Activated T-helper 1 cell treated with anti-CD3 and anti-CD28 coated beads, Interleukin-12 subunit alpha, Interleukin-12 subunit beta, Interleukin-2, Interleukin-4 antibody, amounts not matched to agents 30 ng/mL and 10 ng/mL and 1 ng/mL, durations not matched to agents 14 hours and 24 hours and 36 hours (primary cell): Measurements from ENCODE around the gene CLASP1. TPM values are rescaled to one million over a fixed set of nuclear protein-coding genes. Genes with fewer than 3 reads are reported as not detected.

ENCODE experiments used
- DNase-seq: peaks from one replicate; pipeline ENCODE4 v3.0.0; 2021; ENCODE audit warnings: low spot score
- H3K27ac Mint-ChIP-seq: one replicate; pipeline ENCODE4 v1.8.0; 2021; ENCODE audit warnings: mild to moderate bottlenecking, mixed read lengths
- H3K27me3 Mint-ChIP-seq: one replicate; pipeline ENCODE4 v1.8.0; 2022; ENCODE audit warnings: mild to moderate bottlenecking, moderate library complexity, mixed read lengths; ENCODE audit not compliant: insufficient read depth
- H3K36me3 Mint-ChIP-seq: one replicate; pipeline ENCODE4 v1.8.0; 2021; ENCODE audit warnings: low read depth, mixed read lengths
- H3K4me1 Mint-ChIP-seq: one replicate; pipeline ENCODE4 v1.8.0; 2021; ENCODE audit warnings: low read depth, mixed read lengths
- H3K4me3 Mint-ChIP-seq: one replicate; pipeline ENCODE4 v1.8.0; 2021; ENCODE audit warnings: mild to moderate bottlenecking, moderate library complexity, mixed read lengths
- H3K9me3 Mint-ChIP-seq: one replicate; pipeline ENCODE4 v1.8.0; 2021; ENCODE audit warnings: mixed read lengths
- intact Hi-C: fragments of 100-400 bp; cut with micrococcal nuclease; formaldehyde crosslinking; loops from one replicate; pipeline ENCODE4 v1.15.1; 2024
- total RNA-seq: library from RNA; stranded (reverse); gene quantifications from 2 replicates; pipeline ENCODE4 v1.2.3, GENCODE V29; 2022

CLASP1 gene
- total RNA-seq, 1 donor from 2014 or later: 62.6 TPM

DNA sequence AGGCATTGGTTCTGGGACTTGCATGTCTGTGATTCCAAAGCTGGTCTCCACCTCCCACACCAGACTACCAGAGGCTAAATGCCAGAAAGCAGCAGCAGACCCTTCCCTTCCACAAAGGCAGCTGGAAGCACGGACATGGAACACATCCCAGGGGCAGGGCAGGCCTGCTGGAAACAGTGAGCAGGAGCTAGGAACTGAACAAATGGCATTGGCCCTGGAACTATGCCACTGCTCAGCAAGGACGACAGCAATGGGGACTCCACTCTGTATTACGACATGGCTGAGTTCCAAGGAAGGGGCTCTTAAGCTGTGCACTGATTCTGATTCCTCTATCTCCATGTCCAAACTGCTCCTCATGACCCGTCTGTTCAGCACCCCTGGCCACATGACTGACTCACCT, 286.5 kb downstream of the CLASP1 start:
- intact Hi-C loops: no loop called here
- H3K27ac Mint-ChIP-seq: no peak overlapping the region
- no peaks in the 10 kb centered on the region for H3K27me3 Mint-ChIP-seq
- no peak overlapping the region for H3K4me3 Mint-ChIP-seq
- no peaks in the 10 kb centered on the region for H3K9me3 Mint-ChIP-seq
- DNase-seq: no peak
- peaks cover 30% of the 10 kb centered on the region for H3K36me3 Mint-ChIP-seq
- H3K4me1 Mint-ChIP-seq: no peaks in the 10 kb centered on the region

DNA sequence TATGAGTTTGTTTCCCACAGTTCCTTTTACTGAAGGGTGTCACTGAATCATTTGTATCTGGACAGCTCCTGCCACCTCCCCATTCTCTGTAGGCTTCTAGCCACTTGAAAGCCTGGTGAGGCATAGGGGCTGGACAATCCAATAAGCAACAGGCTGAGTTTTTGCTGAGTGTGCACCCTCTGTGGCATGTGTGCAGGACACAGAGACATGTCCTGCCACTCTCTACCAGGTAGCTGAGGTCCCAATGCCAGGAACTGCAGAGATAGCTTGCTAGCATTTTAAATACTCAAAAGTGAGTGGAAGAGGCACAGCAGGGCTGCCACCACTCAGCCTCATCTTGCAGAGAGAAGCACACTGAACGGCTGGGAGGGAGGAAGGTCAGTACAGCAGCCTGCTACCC, 287.0 kb downstream of the CLASP1 start:
- no peak overlapping the region for H3K4me3 Mint-ChIP-seq
- no peaks in the 10 kb centered on the region for H3K9me3 Mint-ChIP-seq
- no peaks in the 10 kb centered on the region for H3K27me3 Mint-ChIP-seq
- no peak overlapping the region for H3K27ac Mint-ChIP-seq
- H3K4me1 Mint-ChIP-seq: no peaks in the 10 kb centered on the region
- intact Hi-C loops: no loop called here
- H3K36me3 Mint-ChIP-seq: peaks cover 30% of the 10 kb centered on the region
- DNase-seq: no peak

DNA sequence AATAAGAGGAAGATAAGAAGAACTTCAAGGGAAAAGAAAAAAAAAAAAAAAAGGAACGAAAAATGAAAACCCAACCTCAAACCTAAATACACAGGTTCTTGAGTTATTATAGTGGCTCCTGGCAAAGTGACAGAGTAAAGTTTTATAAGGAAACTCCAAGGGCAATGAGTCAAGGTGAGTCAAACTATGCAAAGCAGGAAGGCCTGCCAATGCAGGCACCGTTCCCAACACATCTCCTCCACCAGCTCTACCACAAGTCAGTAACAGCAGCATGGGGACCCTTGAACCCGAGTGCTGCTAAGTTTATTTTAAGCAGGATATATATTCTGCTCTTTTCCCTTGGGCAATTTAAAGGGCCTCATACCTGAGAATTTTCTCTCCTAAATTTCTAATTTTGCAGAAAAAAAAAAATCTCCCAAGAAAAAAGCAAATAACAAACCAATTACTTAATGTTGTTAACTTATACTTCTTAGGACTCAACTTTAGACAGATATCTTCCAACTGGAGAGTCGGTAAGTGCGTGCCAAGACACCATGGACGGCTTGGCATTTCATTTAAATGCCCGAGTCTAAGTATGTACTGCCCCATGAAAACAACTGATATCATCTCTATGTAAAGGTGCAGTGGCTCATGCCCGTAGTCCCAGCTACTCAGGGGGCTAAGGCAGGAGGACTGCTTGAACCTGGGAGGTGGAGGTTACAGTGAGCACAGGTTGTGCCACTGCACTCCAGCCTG, 288.5 kb downstream of the CLASP1 start:
- Mint-ChIP-seq H3K4me3 (no peak overlapping the region), H3K9me3 (no peaks in the 10 kb centered on the region), H3K27ac (no peak overlapping the region), H3K36me3 (peaks cover 30% of the 10 kb centered on the region), H3K4me1 (no peaks in the 10 kb centered on the region), H3K27me3 (no peaks in the 10 kb centered on the region)
- intact Hi-C loops: no loop called here
- no peak for DNase-seq

DNA sequence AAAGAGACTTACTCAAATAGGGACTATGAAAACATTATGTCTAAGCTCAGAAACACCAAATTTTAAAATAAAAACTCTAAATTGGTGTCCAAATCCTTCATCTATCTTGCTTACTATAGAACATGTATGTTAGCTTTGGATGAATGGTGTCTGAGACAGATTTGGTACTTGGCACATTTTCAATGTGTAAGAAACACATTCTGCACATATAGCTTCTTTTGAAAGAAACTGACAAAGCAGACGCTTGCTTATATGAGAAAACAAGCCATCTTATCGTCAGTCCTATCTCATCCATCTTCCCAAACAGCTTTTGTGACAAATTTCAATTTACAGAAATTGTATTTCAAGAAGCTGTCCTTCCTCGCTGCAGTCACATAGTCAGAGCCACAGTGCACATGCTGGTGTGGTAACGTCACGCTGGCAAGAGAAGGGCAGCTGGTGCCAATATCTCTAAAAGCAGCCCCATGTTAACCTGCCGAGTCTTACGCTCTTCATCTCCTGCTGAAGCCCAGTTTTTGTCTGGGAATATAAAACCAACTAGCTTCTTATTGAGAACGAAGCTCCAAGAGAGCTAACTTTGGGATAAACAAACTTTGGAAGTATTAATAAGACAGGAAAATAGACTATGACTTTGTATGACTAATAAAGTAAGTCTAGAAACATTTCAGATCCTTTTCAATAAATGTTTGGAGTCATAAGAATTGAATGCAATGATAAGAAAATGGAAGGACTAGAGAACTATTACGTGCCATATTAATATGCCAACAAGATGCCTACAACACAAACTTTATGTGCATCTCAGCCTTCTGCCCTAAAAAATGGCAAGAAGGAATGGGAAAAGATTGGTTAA, 289.3 kb downstream of the CLASP1 start:
- DNase-seq: no peak
- H3K4me1 Mint-ChIP-seq: no peaks in the 10 kb centered on the region
- peaks cover 25% of the 10 kb centered on the region for H3K36me3 Mint-ChIP-seq
- H3K4me3 Mint-ChIP-seq: no peak overlapping the region
- no peaks in the 10 kb centered on the region for H3K9me3 Mint-ChIP-seq
- intact Hi-C loops: no loop called here
- no peak overlapping the region for H3K27ac Mint-ChIP-seq
- no peaks in the 10 kb centered on the region for H3K27me3 Mint-ChIP-seq

DNA sequence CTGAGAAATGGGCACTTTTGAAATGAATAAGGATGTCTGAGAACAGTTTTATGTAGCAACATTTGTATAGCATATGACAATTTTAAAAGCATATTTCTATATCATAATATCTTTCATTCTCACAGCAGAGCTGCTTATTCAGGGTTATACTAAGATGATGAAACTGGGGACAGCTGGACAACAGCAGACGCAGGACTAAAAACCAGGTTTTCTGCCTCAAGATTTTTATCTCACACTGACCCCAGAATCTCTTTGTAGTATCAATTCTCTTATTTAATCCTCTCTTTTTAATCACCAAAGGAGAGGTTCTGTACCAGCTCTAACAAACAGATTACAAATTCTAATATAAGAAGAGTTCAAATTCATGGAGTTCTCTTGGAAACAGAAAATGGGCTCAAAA, 290.1 kb downstream of the CLASP1 start:
- no peaks in the 10 kb centered on the region for H3K4me1 Mint-ChIP-seq
- peaks cover 26% of the 10 kb centered on the region for H3K36me3 Mint-ChIP-seq

DNA sequence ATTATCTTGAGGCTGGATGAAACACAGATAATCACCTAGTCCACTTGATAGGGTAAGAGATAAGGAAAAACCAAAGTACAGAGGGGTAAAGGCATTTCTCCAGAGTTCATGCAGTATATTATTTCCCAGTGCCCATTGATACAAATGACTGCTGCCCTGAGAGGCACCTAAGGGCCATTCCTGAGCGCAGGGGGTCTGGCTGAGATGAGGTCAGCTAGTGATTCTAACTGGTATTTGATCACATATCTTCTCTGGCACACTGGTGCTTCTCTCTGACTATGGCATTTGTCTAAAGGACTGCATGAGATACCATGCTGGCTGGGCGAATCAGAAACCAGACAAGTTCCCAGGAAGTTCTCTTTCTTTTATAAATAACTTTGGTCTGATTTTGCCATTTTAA, 291.0 kb downstream of the CLASP1 start:
- DNase-seq: no peak

More for the DNA sequence above, 290.1 kb downstream of the CLASP1 start:
- intact Hi-C loops: no loop called here
- Mint-ChIP-seq H3K4me3 (no peak overlapping the region), H3K27ac (no peak overlapping the region), H3K27me3 (no peaks in the 10 kb centered on the region), H3K9me3 (no peaks in the 10 kb centered on the region)
- DNase-seq: no peak

DNA sequence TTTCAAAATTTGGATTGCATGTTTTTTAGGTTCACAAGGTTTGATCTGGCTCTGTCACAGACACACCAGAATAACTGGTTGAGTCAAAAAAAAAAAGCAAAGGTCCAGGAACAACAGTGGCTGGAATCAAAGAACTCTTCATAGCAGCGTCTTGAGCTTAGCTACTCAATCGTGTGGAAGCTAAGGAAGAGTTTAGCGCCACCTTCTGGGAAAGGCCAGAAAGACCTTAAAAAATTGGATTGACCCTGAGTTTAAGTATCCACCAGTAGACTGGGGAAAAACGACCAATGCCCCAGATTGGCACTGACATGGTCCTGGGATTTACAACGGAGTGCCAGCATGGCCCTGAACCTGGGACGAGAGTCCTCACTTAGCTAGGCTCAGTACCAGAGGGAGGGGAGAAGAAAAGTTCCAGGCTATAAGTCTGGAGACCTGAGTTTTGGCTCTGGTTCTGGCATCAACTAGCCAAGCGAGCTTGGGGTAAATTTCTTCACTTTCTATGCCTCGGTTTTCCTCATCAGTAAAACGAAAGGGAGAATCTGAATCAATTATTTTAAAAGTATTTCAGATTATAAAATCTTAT, 293.1 kb downstream of the CLASP1 start:
- H3K27me3 Mint-ChIP-seq: no peaks in the 10 kb centered on the region
- H3K27ac Mint-ChIP-seq: no peak overlapping the region
- intact Hi-C loops: no loop called here
- H3K4me3 Mint-ChIP-seq: no peak overlapping the region
- no peaks in the 10 kb centered on the region for H3K4me1 Mint-ChIP-seq
- DNase-seq: no peak
- H3K36me3 Mint-ChIP-seq: peaks cover 21% of the 10 kb centered on the region
- H3K9me3 Mint-ChIP-seq: no peaks in the 10 kb centered on the region

More for the DNA sequence above, 291.0 kb downstream of the CLASP1 start:
- Mint-ChIP-seq H3K27ac (no peak overlapping the region), H3K4me1 (no peaks in the 10 kb centered on the region), H3K9me3 (no peaks in the 10 kb centered on the region), H3K4me3 (no peak overlapping the region), H3K27me3 (no peaks in the 10 kb centered on the region), H3K36me3 (peaks cover 29% of the 10 kb centered on the region)
- intact Hi-C loops: no loop called here

DNA sequence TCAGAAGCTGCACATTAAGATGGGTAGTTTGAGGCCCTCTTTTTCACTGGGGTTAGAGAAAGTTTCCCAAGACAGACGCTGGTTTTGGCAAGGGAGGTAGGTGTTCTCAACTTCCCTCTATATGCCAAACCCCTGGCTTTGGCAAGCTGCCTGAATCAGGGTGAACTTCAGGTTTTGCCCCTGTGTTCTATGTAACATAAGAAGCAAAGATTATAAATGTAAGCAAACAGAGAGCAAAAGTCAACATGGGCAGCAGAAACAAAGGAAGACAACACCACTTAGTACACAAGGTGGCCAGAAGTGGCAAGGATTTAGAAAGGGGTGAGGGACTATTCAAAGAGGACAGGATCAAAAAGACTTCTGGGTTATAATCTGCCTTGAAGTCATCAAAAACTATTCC, 293.8 kb downstream of the CLASP1 start:
- Mint-ChIP-seq H3K27me3 (no peaks in the 10 kb centered on the region), H3K4me3 (no peak overlapping the region), H3K27ac (no peak overlapping the region), H3K4me1 (no peaks in the 10 kb centered on the region), H3K36me3 (peaks cover 22% of the 10 kb centered on the region), H3K9me3 (no peaks in the 10 kb centered on the region)
- intact Hi-C loops: no loop called here
- no peak for DNase-seq

DNA sequence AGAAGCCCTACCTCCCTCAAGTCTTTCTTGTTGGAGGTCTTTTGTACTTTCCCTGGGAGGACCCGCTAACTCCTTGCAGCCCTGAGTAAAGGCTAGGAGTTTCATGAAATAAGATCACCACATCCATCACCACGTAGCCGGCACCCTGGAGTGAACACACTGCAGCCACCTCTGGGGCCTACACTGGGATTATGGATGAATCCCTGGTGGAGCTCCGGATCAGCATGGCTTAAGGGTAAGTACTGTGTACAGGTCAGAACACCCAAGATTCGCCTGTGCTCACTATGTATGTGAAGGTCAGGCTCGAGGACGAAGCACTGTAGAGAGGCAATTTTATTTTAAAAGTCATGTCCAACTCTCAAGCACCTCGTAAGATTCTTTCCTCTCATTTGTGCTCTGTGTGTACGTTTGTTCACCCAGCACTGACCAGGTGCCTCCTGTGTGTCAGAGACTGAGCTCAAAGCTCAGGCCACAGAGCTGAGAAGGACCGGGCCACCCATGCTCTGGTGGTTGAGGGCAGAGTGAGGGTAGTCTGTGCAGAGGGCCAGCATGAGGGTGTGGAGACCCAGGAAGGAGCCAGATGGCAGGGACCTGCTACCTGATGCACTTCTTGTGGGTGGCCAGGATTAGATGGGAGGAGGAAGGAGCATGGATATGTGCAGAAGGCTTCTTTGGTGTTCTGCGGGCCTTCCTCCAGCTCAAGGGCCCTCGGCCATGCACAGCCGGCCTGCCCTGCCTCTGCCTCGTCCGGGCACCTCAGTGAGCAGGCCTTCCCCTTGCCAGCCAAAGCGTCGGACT, 297.5 kb downstream of the CLASP1 start:
- Mint-ChIP-seq H3K9me3 (no peaks in the 10 kb centered on the region), H3K36me3 (peaks cover 36% of the 10 kb centered on the region), H3K27me3 (no peaks in the 10 kb centered on the region), H3K4me3 (no peak overlapping the region), H3K27ac (no peak overlapping the region), H3K4me1 (no peaks in the 10 kb centered on the region)
- DNase-seq: no peak
- intact Hi-C loops: no loop called here

DNA sequence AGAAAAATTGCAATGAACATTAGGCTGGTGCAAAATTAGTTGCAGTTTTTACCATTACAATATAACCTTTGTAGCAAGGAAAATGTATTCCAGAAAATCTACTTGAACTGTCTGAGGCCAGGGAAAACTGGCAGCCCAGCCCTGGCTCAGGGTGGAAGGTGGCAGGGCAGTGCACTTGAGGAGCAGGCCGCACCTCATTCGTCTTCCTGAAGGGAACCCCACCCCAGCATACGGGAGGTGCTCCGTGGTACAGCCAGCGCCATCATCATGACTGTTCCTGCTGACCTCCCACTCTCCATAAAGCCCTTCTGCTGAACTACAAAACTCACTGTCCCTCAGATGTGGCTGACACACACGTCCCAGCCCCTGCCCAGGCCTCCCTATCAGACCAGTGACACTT, 298.4 kb downstream of the CLASP1 start:
- H3K9me3 Mint-ChIP-seq: no peaks in the 10 kb centered on the region
- peaks cover 37% of the 10 kb centered on the region for H3K36me3 Mint-ChIP-seq
- H3K27ac Mint-ChIP-seq: no peak overlapping the region
- H3K4me1 Mint-ChIP-seq: no peaks in the 10 kb centered on the region
- intact Hi-C loops: no loop called here
- H3K4me3 Mint-ChIP-seq: no peak overlapping the region
- H3K27me3 Mint-ChIP-seq: no peaks in the 10 kb centered on the region
- DNase-seq: no peak

DNA sequence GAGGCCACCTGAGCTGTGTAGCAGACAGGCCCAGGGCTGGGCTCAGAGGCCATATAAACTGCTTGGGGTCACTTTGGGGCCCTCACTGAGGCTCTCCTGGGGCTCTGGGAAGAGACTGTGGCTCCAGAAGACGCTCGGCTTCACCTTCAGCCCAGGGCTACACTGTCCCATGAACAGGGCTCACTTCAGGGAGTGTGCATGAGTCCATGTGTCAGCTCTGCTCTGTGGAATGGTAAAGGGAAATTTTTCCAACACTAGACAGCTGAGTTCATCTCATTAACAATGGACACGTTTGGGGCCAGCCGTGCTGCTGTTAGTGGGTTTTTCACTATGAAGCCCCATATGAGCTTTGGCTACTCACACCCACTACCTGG, 298.9 kb downstream of the CLASP1 start:
- Mint-ChIP-seq H3K27me3 (no peaks in the 10 kb centered on the region), H3K36me3 (peaks cover 39% of the 10 kb centered on the region), H3K4me1 (no peaks in the 10 kb centered on the region), H3K4me3 (no peak overlapping the region), H3K9me3 (no peaks in the 10 kb centered on the region), H3K27ac (no peak overlapping the region)
- DNase-seq: no peak
- intact Hi-C loops: no loop called here

DNA sequence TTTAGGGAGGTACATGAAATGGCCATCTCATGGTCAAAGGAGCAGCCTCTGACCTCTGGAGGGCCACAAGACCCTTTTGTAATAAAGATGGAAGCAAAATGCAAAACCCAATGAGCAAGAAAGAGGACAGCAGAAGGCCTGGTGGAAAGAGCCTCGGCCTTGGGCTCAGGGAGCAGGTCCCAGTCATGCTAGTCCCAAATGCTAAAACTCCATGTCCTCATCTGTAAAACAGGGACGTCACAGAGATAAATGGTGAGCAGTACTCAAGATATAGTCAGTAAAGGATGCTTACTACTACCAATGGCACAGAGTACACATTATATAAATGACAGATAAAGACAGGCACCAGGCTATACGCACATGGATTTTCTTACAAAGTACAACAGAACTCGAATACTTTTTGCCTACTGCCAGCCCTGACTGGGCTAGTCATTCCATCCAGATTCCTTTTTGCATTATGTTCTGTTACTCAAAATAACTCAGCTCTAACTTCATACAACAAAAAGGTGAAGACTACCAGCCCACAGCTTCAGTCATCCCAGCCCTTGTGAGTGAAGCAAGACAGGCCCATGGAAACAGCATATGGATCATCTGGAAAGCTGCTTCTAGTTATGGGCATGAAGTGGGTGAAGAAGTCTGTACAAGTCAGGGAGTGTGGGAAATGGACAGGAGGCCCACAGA, 299.4 kb downstream of the CLASP1 start:
- H3K36me3 Mint-ChIP-seq: peaks cover 40% of the 10 kb centered on the region
- no peak overlapping the region for H3K4me3 Mint-ChIP-seq
- H3K4me1 Mint-ChIP-seq: no peaks in the 10 kb centered on the region
- no peaks in the 10 kb centered on the region for H3K9me3 Mint-ChIP-seq
- no peaks in the 10 kb centered on the region for H3K27me3 Mint-ChIP-seq
- no peak for DNase-seq
- H3K27ac Mint-ChIP-seq: no peak overlapping the region
- intact Hi-C loops: no loop called here
